Transverse colon (tissue), 4 donors: ENCODE results near the gene RGS19.

Source experiments
- CTCF ChIP-seq, 5 experiments: fragments of 200-600 bp in 3 of 5; fragments of 450-650 bp in 2 of 5; sonication (generic) in 3 of 5; IDR thresholded peaks; 1 replicate in 2 of 5; 2 replicates in 3 of 5; pipeline ENCODE4 v1.5.1; 2016 to 2017; ENCODE audit warnings: antibody characterized with exemption in 5 of 5, inconsistent platforms in 3 of 5, mild to moderate bottlenecking in 2 of 5, moderate library complexity in 1 of 5
- EP300 ChIP-seq: sonication (generic); formaldehyde crosslinking; IDR thresholded peaks from one replicate; pipeline ENCODE4 v1.6.1; 2017; ENCODE audit warnings: antibody characterized with exemption, low read depth
- POLR2A ChIP-seq: fragments of 450-650 bp; IDR thresholded peaks from one replicate; pipeline ENCODE4 v1.6.1; 2016; ENCODE audit warnings: antibody characterized with exemption, mild to moderate bottlenecking, moderate library complexity
- POLR2AphosphoS5 ChIP-seq, 3 donors: sonication (generic); formaldehyde crosslinking; IDR thresholded peaks; one replicate each; pipeline ENCODE4 v1.6.1; 2016; ENCODE audit warnings: antibody characterized with exemption in 3 of 3

- TF ChIP-seq CTCF (IDR thresholded peaks at IDR 0.05): no peak
- TF ChIP-seq POLR2AphosphoS5 (IDR thresholded peaks at IDR 0.05): no peak
- no peak for TF ChIP-seq POLR2A
- no peak for TF ChIP-seq EP300
Measured at GRCh38 chr20:64113444-64113775, 34.1 kb upstream of the RGS19 start.
